CD4-positive, alpha-beta T cell (primary cell): ENCODE results near the gene LRPPRC. TPM values are rescaled to one million over a fixed set of nuclear protein-coding genes. Genes with fewer than 3 reads are reported as not detected.

Experiments used
- ATAC-seq: fragments of 200-7000 bp; cut with Tn5 transposase; one replicate; pipeline ENCODE4 v1.10.0; 2022; ENCODE audit warnings: mild to moderate bottlenecking; ENCODE audit not compliant: poor library complexity
- CTCF ChIA-PET: fragments of 350-600 bp; sonication (Branson Sonifier 250); formaldehyde crosslinking; loops from one replicate; lab custom pipeline; 2021; ENCODE audit warnings: antibody characterized with exemption, inconsistent platforms; lab: Charles Lee
- POLR2A ChIA-PET: fragments of 350-600 bp; sonication (Branson Sonifier 250); formaldehyde crosslinking; loops from one replicate; lab custom pipeline; 2021; ENCODE audit warnings: antibody characterized with exemption, inconsistent platforms; lab: Charles Lee
- DNase-seq, 14 experiments: peaks; one replicate each; pipeline ENCODE4 v3.0.0-alpha.2; 2013 to 2020; ENCODE audit warnings: mixed read lengths in 2 of 14
- H3K27ac ChIP-seq, 2 donors: one replicate each; pipeline versions ENCODE4 v1.5.1 to v1.7.0; 2013; ENCODE audit warnings: low read length in 2 of 2, low read depth in 1 of 2, mild to moderate bottlenecking in 1 of 2
- H3K27me3 ChIP-seq, 2 experiments: 1 replicate in 1 of 2; 2 replicates in 1 of 2; pipeline versions ENCODE4 v1.6.1 to v1.7.0; 2013; ENCODE audit warnings: low read length in 2 of 2, control low read depth in 1 of 2, mild to moderate bottlenecking in 1 of 2, moderate library complexity in 1 of 2; ENCODE audit not compliant: insufficient read depth in 2 of 2, control insufficient read depth in 1 of 2
- H3K36me3 ChIP-seq: one replicate; pipeline ENCODE4 v1.6.1; 2013; ENCODE audit warnings: low read length, control low read depth; ENCODE audit not compliant: insufficient read depth
- H3K4me1 ChIP-seq: one replicate; pipeline ENCODE4 v1.6.1; 2013; ENCODE audit warnings: low read length, control low read depth; ENCODE audit not compliant: insufficient read depth
- H3K4me3 ChIP-seq: one replicate; pipeline ENCODE4 v1.5.1; 2013; ENCODE audit warnings: mild to moderate bottlenecking, low read length, moderate library complexity
- H3K9me3 ChIP-seq, 2 experiments: 1 replicate in 1 of 2; 2 replicates in 1 of 2; pipeline versions ENCODE4 v1.6.1 to v1.7.0; 2013; ENCODE audit warnings: low read length in 2 of 2, mild to moderate bottlenecking in 2 of 2, control low read depth in 1 of 2, moderate library complexity in 1 of 2; ENCODE audit not compliant: control insufficient read depth in 1 of 2, insufficient read depth in 1 of 2
- H3K27ac Mint-ChIP-seq: one replicate; pipeline ENCODE4 v1.8.0; 2020; ENCODE audit warnings: mixed read lengths
- H3K27me3 Mint-ChIP-seq: one replicate; pipeline ENCODE4 v1.8.0; 2021; ENCODE audit warnings: mixed read lengths
- H3K36me3 Mint-ChIP-seq: one replicate; pipeline ENCODE4 v1.8.0; 2021; ENCODE audit warnings: low read depth, mixed read lengths
- H3K4me1 Mint-ChIP-seq: one replicate; pipeline ENCODE4 v1.8.0; 2021; ENCODE audit warnings: low read depth, mixed read lengths
- H3K4me3 Mint-ChIP-seq: one replicate; pipeline ENCODE4 v1.8.0; 2020; ENCODE audit warnings: mild to moderate bottlenecking, mixed read lengths
- H3K9me3 Mint-ChIP-seq: one replicate; pipeline ENCODE4 v1.8.0; 2020; ENCODE audit warnings: mixed read lengths
- CTCF ChIP-seq: fragments of 200-600 bp; IDR thresholded peaks from one replicate; pipeline ENCODE4 v1.8.0; 2022; ENCODE audit warnings: antibody characterized with exemption, mild to moderate bottlenecking
- intact Hi-C, 2 experiments: fragments of 100-400 bp; cut with DNase I in 1 of 2; cut with micrococcal nuclease in 1 of 2; formaldehyde crosslinking; loops; one replicate each; pipeline versions ENCODE4 v1.15.1 to v1.9.0; 2023 to 2025; cut with DNase I, micrococcal nuclease
- total RNA-seq, 174 experiments: library from RNA in 2 of 174; stranded (reverse) in 2 of 174; gene quantifications; one replicate each; pipeline ENCODE4 v1.2.3 and lab custom pipeline; 2021 to 2026

Gene LRPPRC
- total RNA-seq, 2 experiments from 2014 or later, result 55.2 to 55.4 TPM

GRCh38 chr2:43838560-43839267 lies 157.1 kb downstream of the LRPPRC start, which contains the start of the genes ABCG5 and ABCG8:
TSS of gene ABCG5 (minus strand) at chr2:43838839. CDS start at chr2:43838679, 160 bp downstream.
TSS of gene ABCG8 (plus strand) at chr2:43838971. CDS start at chr2:43839054, 83 bp downstream.
- Mint-ChIP-seq H3K9me3 (no peaks in the 10 kb centered on the region), H3K4me3 (no peak within 1 kb of the TSS), H3K36me3 (no peaks in the 10 kb centered on the region), H3K27me3 (no peaks in the 10 kb centered on the region), H3K4me1 (no peaks in the 10 kb centered on the region), H3K27ac (no peak within 1 kb of the TSS)
- CTCF ChIA-PET, result no interaction called here
- Histone ChIP-seq H3K36me3 (no peaks in the 10 kb centered on the region), H3K4me1 (no peaks in the 10 kb centered on the region), H3K4me3 (no peak within 1 kb of the TSS), H3K27ac (no peak within 1 kb of the TSS), H3K27me3 (no peaks in the 10 kb centered on the region), H3K9me3 (no peaks in the 10 kb centered on the region)
- no peak for TF ChIP-seq CTCF
- intact Hi-C loops, result no loop called here
- DNase-seq, result no peak
- POLR2A ChIA-PET, result no interaction called here
- ATAC-seq, result no peak

GRCh38 chr2:43837831-43838559 lies 157.8 kb downstream of the LRPPRC start:
- no peaks in the 10 kb centered on the region for H3K27me3 ChIP-seq
- DNase-seq (no peak), ATAC-seq (no peak)
- TF ChIP-seq CTCF, result no peak
- no peaks in the 10 kb centered on the region for H3K4me1 Mint-ChIP-seq
- CTCF ChIA-PET, result no interaction called here
- H3K9me3 ChIP-seq, result no peaks in the 10 kb centered on the region
- intact Hi-C loops, result no loop called here
- H3K27ac Mint-ChIP-seq, result no peak overlapping the region
- H3K4me1 ChIP-seq, result no peaks in the 10 kb centered on the region
- no peak overlapping the region for H3K4me3 Mint-ChIP-seq
- no peaks in the 10 kb centered on the region for H3K9me3 Mint-ChIP-seq
- H3K4me3 ChIP-seq, result no peak overlapping the region
- H3K27me3 Mint-ChIP-seq, result no peaks in the 10 kb centered on the region
- H3K27ac ChIP-seq, result no peak overlapping the region
- H3K36me3 ChIP-seq, result no peaks in the 10 kb centered on the region
- no peaks in the 10 kb centered on the region for H3K36me3 Mint-ChIP-seq
- POLR2A ChIA-PET, result no interaction called here

GRCh38 chr2:43837033-43837432 lies 158.8 kb downstream of the LRPPRC start:
- ChIA-PET POLR2A (no interaction called here), CTCF (no interaction called here)
- no peak overlapping the region for H3K4me3 ChIP-seq
- H3K4me3 Mint-ChIP-seq, result no peak overlapping the region
- no peaks in the 10 kb centered on the region for H3K36me3 ChIP-seq
- H3K27ac ChIP-seq, result no peak overlapping the region
- H3K36me3 Mint-ChIP-seq, result no peaks in the 10 kb centered on the region
- H3K9me3 ChIP-seq, result no peaks in the 10 kb centered on the region
- intact Hi-C loops, result no loop called here
- no peaks in the 10 kb centered on the region for H3K4me1 Mint-ChIP-seq
- TF ChIP-seq CTCF, result no peak
- ATAC-seq, result no peak
- no peaks in the 10 kb centered on the region for H3K4me1 ChIP-seq
- H3K9me3 Mint-ChIP-seq, result no peaks in the 10 kb centered on the region
- H3K27me3 Mint-ChIP-seq, result no peaks in the 10 kb centered on the region
- no peak for DNase-seq
- no peaks in the 10 kb centered on the region for H3K27me3 ChIP-seq
- H3K27ac Mint-ChIP-seq, result no peak overlapping the region

Other genes starting within 250 kb of the LRPPRC start
- gene DYNC2LI1, start 221.9 kb downstream of the LRPPRC start, total RNA-seq, result 1 to 10 TPM; 2.1 to 2.2 TPM
- not detected for gene ABCG5, start 157.2 kb downstream of the LRPPRC start, total RNA-seq
- not detected for gene ABCG8, start 157.0 kb downstream of the LRPPRC start, total RNA-seq
- 10 to 100 TPM; 87.3 to 89.6 TPM for gene PPM1B, start 172.9 kb upstream of the LRPPRC start, total RNA-seq